CD4-positive, CD25-positive, alpha-beta regulatory T cell (primary cell): ENCODE measurements around the gene DACT2. TPM values are rescaled to one million over a fixed set of nuclear protein-coding genes. Genes with fewer than 3 reads are reported as not detected.
A peak's percentile ranks its signal among the peaks of the same experiment; 100 is the strongest.

Experiments used
- ATAC-seq, 2 donors: fragments of 150-1000 bp; cut with Tn5 transposase; one replicate each; pipeline ENCODE4 v1.10.0; 2021; ENCODE audit warnings: low read depth in 2 of 2, moderate number of reproducible peaks in 2 of 2, moderate library complexity in 1 of 2
- DNase-seq, 3 donors: peaks; one replicate each; pipeline versions ENCODE4 v3.0.0 to v3.0.0-alpha.2; 2012 to 2022; ENCODE audit warnings: mixed read lengths in 1 of 3
- H3K27ac ChIP-seq: one replicate; pipeline ENCODE4 v1.7.0; 2013; ENCODE audit warnings: mild to moderate bottlenecking, low read length; ENCODE audit not compliant: insufficient read depth, poor library complexity, severe bottlenecking
- H3K27me3 ChIP-seq: one replicate; pipeline ENCODE4 v1.7.0; 2013; ENCODE audit warnings: low read length; ENCODE audit not compliant: control insufficient read depth, insufficient read depth
- H3K36me3 ChIP-seq: one replicate; pipeline ENCODE4 v1.7.0; 2013; ENCODE audit warnings: mild to moderate bottlenecking, low read length, moderate library complexity; ENCODE audit not compliant: control insufficient read depth, insufficient read depth
- H3K4me1 ChIP-seq: 2 replicates; pipeline ENCODE4 v1.7.0; 2013; ENCODE audit warnings: mild to moderate bottlenecking, low read length; ENCODE audit not compliant: insufficient read depth, control insufficient read depth, poor library complexity, severe bottlenecking
- H3K4me3 ChIP-seq: one replicate; pipeline ENCODE4 v1.7.0; 2013; ENCODE audit warnings: low read depth, mild to moderate bottlenecking, low read length, moderate library complexity
- H3K9me3 ChIP-seq, 2 experiments: 1 replicate in 1 of 2; 2 replicates in 1 of 2; pipeline ENCODE4 v1.7.0; 2013; ENCODE audit warnings: low read length in 2 of 2, mild to moderate bottlenecking in 1 of 2, moderate library complexity in 1 of 2; ENCODE audit not compliant: control insufficient read depth in 2 of 2
- H3K27ac Mint-ChIP-seq, 3 donors: one replicate each; pipeline ENCODE4 v1.8.0; 2020 to 2022; ENCODE audit warnings: mild to moderate bottlenecking in 3 of 3, mixed read lengths in 3 of 3, moderate library complexity in 2 of 3
- H3K27me3 Mint-ChIP-seq: one replicate; pipeline ENCODE4 v1.8.0; 2022; ENCODE audit warnings: mild to moderate bottlenecking, mixed read lengths
- H3K36me3 Mint-ChIP-seq: one replicate; pipeline ENCODE4 v1.8.0; 2020; ENCODE audit warnings: mixed read lengths
- H3K4me1 Mint-ChIP-seq, 4 donors: one replicate each; pipeline ENCODE4 v1.8.0; 2020 to 2022; ENCODE audit warnings: mixed read lengths in 4 of 4, mild to moderate bottlenecking in 1 of 4
- H3K4me3 Mint-ChIP-seq, 4 donors: one replicate each; pipeline ENCODE4 v1.8.0; 2020 to 2022; ENCODE audit warnings: mild to moderate bottlenecking in 4 of 4, mixed read lengths in 4 of 4, moderate library complexity in 3 of 4
- H3K9me3 Mint-ChIP-seq, 7 donors: one replicate each; pipeline ENCODE4 v1.8.0; 2020 to 2022; ENCODE audit warnings: mixed read lengths in 7 of 7, mild to moderate bottlenecking in 3 of 7, moderate library complexity in 2 of 7
- polyA plus RNA-seq, 4 donors: library from polyadenylated mRNA; unstranded; fragments of 300-500 nt; fragmentation: Illumina TruSeq; gene quantifications; one replicate each; pipeline ENCODE4 v1.2.3, GENCODE V29; 2021
- total RNA-seq: library from RNA; stranded (reverse); gene quantifications from one replicate; pipeline ENCODE4 v1.2.3, GENCODE V29; 2022

DACT2 gene
- total RNA-seq (not detected), polyA plus RNA-seq (not detected)

- H3K27ac Mint-ChIP-seq: no peak within 1 kb of the TSS
- H3K36me3 ChIP-seq: no peaks in the 10 kb centered on the region
- peaks cover 6% of the 10 kb centered on the region for H3K27me3 ChIP-seq
- no peak for DNase-seq
- H3K4me3 Mint-ChIP-seq: peak within 1 kb of the TSS in 1 of 4 donors; percentile 4
- H3K4me3 ChIP-seq: no peak within 1 kb of the TSS
- H3K9me3 Mint-ChIP-seq: peaks cover 0 to 4% (median 1%) of the 10 kb centered on the region in 7 donors
- no peaks in the 10 kb centered on the region for H3K4me1 ChIP-seq
- peaks cover 27% of the 10 kb centered on the region for H3K27me3 Mint-ChIP-seq
- H3K27ac ChIP-seq: no peak within 1 kb of the TSS
- H3K9me3 ChIP-seq: no peaks in the 10 kb centered on the region
- no peak for ATAC-seq
- H3K36me3 Mint-ChIP-seq: no peaks in the 10 kb centered on the region
- H3K4me1 Mint-ChIP-seq: peaks cover 0 to 3% (median 0%) of the 10 kb centered on the region in 4 donors
These were observed at the start of gene DACT2 for GRCh38 chr6:168319279-168320111. DACT2 (minus strand) TSS chr6:168319777; CDS start chr6:168319633, 144 bp downstream.

GRCh38 chr6:168368936-168369335 is 49.4 kb upstream of the DACT2 start:
- DNase-seq: no peak
- H3K27me3 Mint-ChIP-seq: no peaks in the 10 kb centered on the region
- ATAC-seq: no peak
- H3K9me3 Mint-ChIP-seq: peaks cover 0 to 3% (median 0%) of the 10 kb centered on the region in 7 donors
- Histone ChIP-seq H3K4me1 (no peaks in the 10 kb centered on the region), H3K27ac (no peak overlapping the region), H3K36me3 (no peaks in the 10 kb centered on the region), H3K9me3 (no peaks in the 10 kb centered on the region), H3K4me3 (no peak overlapping the region), H3K27me3 (no peaks in the 10 kb centered on the region)
- H3K4me3 Mint-ChIP-seq: no peak overlapping the region
- H3K27ac Mint-ChIP-seq: peak overlapping the region in 1 of 3 donors; percentile 67
- H3K4me1 Mint-ChIP-seq: peaks cover 0 to 6% (median 1%) of the 10 kb centered on the region in 4 donors
- no peaks in the 10 kb centered on the region for H3K36me3 Mint-ChIP-seq

DNA sequence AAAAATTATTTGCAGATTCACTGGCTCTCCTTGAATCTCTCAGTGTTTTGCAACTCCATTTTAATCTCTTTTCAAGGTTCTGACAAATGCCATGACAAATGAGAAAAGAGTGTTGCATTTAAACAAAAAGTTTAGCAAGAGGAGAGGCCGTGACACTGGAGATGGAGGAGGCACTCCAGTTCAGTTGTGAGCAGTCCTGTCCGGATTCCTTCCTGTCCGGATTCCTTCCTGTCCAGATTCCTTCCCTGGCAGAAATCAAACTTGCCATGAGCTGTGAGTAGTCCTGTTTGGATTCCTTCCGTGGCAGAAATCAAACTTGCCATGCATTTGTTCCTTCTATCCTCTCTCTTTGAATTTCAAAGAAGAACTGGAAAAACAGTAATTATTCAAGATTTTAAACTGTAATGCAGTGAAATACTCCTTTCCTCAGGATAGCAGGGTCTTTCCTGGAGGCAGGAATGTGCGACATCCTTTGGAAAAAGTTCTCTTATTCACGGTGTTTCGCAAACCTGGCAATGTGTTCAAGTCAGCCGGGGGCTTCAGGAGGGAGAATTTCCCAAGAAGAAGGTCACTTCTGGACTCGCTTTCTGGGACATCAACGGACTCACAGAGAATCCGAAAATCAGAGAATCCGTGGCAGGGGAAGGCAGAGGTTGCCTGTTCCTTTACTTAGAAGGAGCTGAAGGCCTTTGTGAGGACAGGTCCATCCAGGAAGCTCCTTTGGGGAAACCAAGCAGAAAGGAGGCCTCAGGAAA is 48.7 kb upstream of the DACT2 start:
- no peaks in the 10 kb centered on the region for H3K36me3 ChIP-seq
- Mint-ChIP-seq H3K4me3 (no peak overlapping the region), H3K9me3 (peaks cover 0 to 1% (median 0%) of the 10 kb centered on the region in 7 donors), H3K4me1 (peaks cover 0 to 6% (median 1%) of the 10 kb centered on the region in 4 donors), H3K27ac (no peak overlapping the region), H3K36me3 (no peaks in the 10 kb centered on the region), H3K27me3 (no peaks in the 10 kb centered on the region)
- no peak for ATAC-seq
- no peaks in the 10 kb centered on the region for H3K9me3 ChIP-seq
- no peak overlapping the region for H3K4me3 ChIP-seq
- H3K4me1 ChIP-seq: no peaks in the 10 kb centered on the region
- DNase-seq: no peak
- no peaks in the 10 kb centered on the region for H3K27me3 ChIP-seq
- no peak overlapping the region for H3K27ac ChIP-seq

DNA sequence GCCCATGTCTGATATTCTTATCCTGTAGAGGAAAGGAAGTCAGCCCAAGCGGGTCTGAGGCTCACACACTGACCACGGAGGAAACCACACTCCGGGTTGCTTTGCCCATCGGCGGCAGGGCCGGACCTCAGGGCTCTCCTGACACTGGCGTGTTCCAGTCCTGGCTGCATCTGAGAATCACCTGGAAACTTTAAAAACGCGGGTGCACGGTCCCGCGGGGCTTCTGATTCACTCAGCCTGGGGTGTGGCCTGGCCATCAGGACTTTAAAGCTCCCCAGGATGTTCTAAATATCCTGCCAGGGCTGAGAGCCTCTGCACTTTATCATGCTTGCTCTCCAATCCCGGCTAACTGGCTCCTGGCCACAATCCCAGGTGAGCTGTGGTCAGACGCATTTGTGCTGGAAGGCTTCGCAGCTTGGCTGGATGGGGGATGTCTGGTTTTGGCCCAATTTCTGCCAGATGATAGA is 47.7 kb upstream of the DACT2 start:
- Histone ChIP-seq H3K27me3 (no peaks in the 10 kb centered on the region), H3K4me3 (no peak overlapping the region), H3K36me3 (no peaks in the 10 kb centered on the region), H3K9me3 (no peaks in the 10 kb centered on the region), H3K4me1 (no peaks in the 10 kb centered on the region), H3K27ac (no peak overlapping the region)
- ATAC-seq (no peak), DNase-seq (no peak)
- H3K9me3 Mint-ChIP-seq: peaks cover 0 to 1% (median 0%) of the 10 kb centered on the region in 7 donors
- H3K27me3 Mint-ChIP-seq: no peaks in the 10 kb centered on the region
- H3K36me3 Mint-ChIP-seq: no peaks in the 10 kb centered on the region
- no peak overlapping the region for H3K4me3 Mint-ChIP-seq
- H3K4me1 Mint-ChIP-seq: peaks cover 0 to 6% (median 1%) of the 10 kb centered on the region in 4 donors
- H3K27ac Mint-ChIP-seq: no peak overlapping the region

- no peak overlapping the region for H3K27ac Mint-ChIP-seq
- Histone ChIP-seq H3K36me3 (no peaks in the 10 kb centered on the region), H3K4me3 (no peak overlapping the region), H3K9me3 (no peaks in the 10 kb centered on the region), H3K4me1 (no peaks in the 10 kb centered on the region), H3K27me3 (no peaks in the 10 kb centered on the region), H3K27ac (no peak overlapping the region)
- H3K4me3 Mint-ChIP-seq: no peak overlapping the region
- H3K4me1 Mint-ChIP-seq: peaks cover 0 to 6% (median 1%) of the 10 kb centered on the region in 4 donors
- ATAC-seq: no peak
- H3K36me3 Mint-ChIP-seq: no peaks in the 10 kb centered on the region
- no peak for DNase-seq
- H3K9me3 Mint-ChIP-seq: peaks cover 0 to 1% (median 0%) of the 10 kb centered on the region in 7 donors
- no peaks in the 10 kb centered on the region for H3K27me3 Mint-ChIP-seq
These were observed 46.9 kb upstream of the DACT2 start for GRCh38 chr6:168366473-168366872.

- Mint-ChIP-seq H3K27me3 (no peaks in the 10 kb centered on the region), H3K27ac (no peak overlapping the region), H3K36me3 (no peaks in the 10 kb centered on the region), H3K4me3 (no peak overlapping the region), H3K9me3 (peaks cover 0 to 1% (median 0%) of the 10 kb centered on the region in 7 donors), H3K4me1 (peaks cover 0 to 6% (median 1%) of the 10 kb centered on the region in 4 donors)
- no peak for ATAC-seq
- H3K27ac ChIP-seq: no peak overlapping the region
- H3K9me3 ChIP-seq: no peaks in the 10 kb centered on the region
- H3K4me1 ChIP-seq: no peaks in the 10 kb centered on the region
- no peaks in the 10 kb centered on the region for H3K27me3 ChIP-seq
- no peak for DNase-seq
- H3K36me3 ChIP-seq: no peaks in the 10 kb centered on the region
- H3K4me3 ChIP-seq: no peak overlapping the region
These were observed 46.0 kb upstream of the DACT2 start for GRCh38 chr6:168365422-168366165.

- ATAC-seq: no peak
- no peak overlapping the region for H3K4me3 Mint-ChIP-seq
- peaks cover 0 to 1% (median 0%) of the 10 kb centered on the region in 7 donors for H3K9me3 Mint-ChIP-seq
- Histone ChIP-seq H3K4me1 (no peaks in the 10 kb centered on the region), H3K36me3 (no peaks in the 10 kb centered on the region), H3K9me3 (peaks cover 0 to 1% of the 10 kb centered on the region in 2 experiments), H3K4me3 (no peak overlapping the region), H3K27ac (no peak overlapping the region), H3K27me3 (no peaks in the 10 kb centered on the region)
- peaks cover 0 to 3% (median under 1%) of the 10 kb centered on the region in 4 donors for H3K4me1 Mint-ChIP-seq
- peak overlapping the region in 1 of 3 donors; percentile 72 for H3K27ac Mint-ChIP-seq
- DNase-seq: no peak
- no peaks in the 10 kb centered on the region for H3K27me3 Mint-ChIP-seq
- H3K36me3 Mint-ChIP-seq: no peaks in the 10 kb centered on the region
These were observed 45.3 kb upstream of the DACT2 start for GRCh38 chr6:168364793-168365421.
